Measurements from ENCODE around the gene CCDC141.

CCDC141 gene

GRCh38 chr2:178863856-178864620, 185.9 kb downstream of the CCDC141 start:
- no peak for DNase-seq

DNA sequence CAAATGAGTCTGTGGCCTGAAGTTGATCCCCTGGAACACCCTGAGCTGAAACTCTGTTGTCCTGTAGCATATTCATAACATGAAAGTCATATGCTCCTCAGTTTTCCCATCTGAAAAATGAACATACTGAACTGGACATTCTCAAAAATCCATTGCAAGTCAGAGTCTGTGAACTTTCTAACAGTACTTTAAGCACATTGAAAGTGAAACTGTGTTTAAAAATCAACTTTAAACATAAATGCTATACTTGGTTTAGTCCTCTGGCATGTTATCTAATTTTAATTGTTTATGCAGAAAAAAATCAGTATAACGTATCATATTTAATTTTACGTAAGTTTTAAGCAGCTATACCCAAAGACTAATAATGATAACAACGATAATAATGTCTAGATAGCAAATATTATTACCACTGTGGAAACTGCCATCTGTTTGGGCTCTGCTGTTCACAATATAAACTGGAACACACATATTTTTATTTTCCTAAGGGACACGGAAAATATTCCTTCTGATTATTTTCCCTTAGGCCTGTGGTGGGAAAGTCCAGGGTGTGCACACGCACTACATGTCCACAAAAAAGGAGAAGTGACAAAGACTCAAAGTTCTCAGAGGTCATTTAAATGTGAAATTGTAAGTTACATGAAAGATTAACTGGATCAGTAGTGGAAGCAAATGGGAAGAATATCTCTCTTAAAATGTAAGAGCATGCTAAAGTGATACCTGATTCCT, 186.6 kb downstream of the CCDC141 start:
- DNase-seq = no peak

- no peak for DNase-seq
These were observed 189.4 kb downstream of the CCDC141 start for GRCh38 chr2:178860551-178860950.

- no peak for DNase-seq
These were observed 190.2 kb downstream of the CCDC141 start for GRCh38 chr2:178859730-178860129.

DNA sequence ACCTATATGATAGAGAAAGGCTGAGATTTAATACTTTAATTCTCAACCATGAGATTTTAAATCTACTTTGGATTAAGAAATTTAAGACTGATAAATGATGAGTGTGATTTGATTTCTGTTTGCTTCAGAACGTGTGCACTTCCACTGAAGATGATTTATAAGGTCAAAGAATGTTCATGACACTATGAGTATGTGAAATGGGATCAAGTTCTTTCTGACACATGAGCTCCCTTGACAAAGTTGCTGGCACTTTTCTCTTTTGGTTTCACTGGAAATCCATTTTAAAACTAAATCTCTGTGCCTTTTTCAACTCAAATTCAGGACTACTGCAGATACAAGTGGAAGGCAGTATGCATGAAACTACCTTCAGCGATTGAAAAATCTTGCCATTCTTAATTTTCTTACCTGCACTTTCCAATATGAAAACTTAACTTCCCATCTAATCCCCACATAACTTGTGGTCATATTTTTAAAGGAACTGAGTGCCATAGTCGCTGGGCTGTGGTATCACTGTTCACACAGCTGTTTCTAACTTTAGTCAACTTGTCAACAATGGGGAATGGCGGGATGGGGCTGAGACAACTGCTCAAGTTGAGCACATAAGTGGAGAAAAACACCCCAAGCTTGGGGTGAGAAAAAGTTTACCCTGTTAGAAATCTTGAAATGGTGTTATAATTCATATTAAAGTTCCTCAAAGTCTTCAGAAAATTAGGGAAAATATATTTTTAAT, 190.9 kb downstream of the CCDC141 start:
- no peak for DNase-seq

DNA sequence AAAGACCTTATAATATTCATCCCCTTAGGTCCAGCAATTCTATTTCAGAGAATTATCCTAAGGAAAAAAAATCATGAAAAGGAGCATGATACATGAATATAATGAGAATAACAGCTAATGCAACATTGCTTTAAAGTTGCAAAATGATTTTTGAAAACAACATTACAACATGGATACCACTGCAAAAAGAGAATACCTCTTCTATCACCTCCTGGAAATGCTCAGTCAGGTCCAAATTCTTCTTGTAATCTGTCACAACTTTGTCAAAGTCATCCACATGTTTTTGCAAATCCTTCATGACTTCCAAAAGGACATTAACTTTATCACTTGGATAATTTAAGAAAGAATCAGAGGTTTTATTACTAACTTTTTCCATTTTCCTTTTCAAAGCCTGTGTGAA, 194.8 kb downstream of the CCDC141 start:
- no peak for DNase-seq

DNA sequence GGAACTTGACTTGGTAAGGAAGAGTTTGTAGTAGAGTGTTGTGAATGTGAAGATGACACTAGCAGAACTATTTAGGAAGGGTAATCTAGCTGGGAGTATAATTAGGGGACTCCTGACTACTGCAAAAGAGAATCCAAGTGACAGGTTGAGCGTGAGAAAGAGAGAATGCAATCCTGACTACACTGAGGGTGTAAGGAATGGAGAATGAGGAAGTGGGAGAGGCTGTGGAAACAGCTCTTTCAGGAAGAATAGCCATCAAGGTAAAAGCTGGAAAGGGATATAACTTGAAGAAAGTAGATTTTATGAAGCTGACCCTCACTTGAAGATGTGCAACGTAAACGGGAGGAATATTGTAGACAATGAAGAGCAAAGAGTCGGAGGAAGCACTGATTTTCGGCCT, 201.6 kb downstream of the CCDC141 start:
- no peak for DNase-seq

GRCh38 chr2:178846458-178846802, 203.5 kb downstream of the CCDC141 start:
- DNase-seq = no peak

GRCh38 chr2:178845566-178846457, 204.1 kb downstream of the CCDC141 start:
- DNase-seq = no peak

DNA sequence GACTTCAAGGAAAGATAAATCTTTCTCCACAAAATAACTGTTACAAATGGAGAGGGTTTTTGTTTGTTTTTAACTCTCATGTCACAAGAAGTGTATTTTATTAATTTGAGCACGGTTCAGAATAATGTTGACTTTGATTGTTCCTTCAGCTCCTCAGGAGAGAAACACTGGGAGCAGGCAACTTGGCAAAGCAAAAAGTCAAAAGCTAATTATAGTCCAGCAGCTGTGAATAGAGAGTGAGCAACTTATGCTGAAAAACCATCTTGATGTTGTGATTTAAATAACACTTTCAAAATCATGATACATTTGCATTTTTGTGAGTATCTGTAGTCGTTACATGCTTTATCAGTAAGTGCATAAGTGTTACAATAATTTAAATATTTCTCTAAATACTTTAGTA, 205.2 kb downstream of the CCDC141 start:
- no peak for DNase-seq

- no peak for DNase-seq
These were observed 205.7 kb downstream of the CCDC141 start for GRCh38 chr2:178844269-178844668.

GRCh38 chr2:178843697-178844096, 206.2 kb downstream of the CCDC141 start:
- DNase-seq = no peak

- no peak for DNase-seq
These were observed 213.1 kb downstream of the CCDC141 start for GRCh38 chr2:178836807-178837206.

- no peak for DNase-seq
These were observed 215.9 kb downstream of the CCDC141 start for GRCh38 chr2:178834086-178834485.

DNA sequence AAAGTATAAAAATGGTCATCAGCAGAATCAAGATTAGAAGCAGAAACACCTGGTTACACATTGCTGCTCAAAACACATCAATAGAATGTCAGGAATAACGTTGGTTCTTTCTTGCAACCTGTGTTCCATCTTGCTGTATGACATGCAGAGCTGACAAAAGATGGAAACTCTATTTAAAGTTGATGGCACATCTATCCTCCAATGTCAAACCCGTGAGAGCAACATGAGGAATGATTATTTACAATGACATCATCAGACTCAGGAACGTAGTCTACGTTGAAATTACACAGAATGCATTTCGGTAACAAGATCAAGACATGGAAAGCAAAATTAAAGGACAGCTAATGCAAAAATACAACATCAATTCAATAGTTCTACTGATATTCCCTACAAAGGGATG, 216.6 kb downstream of the CCDC141 start:
- DNase-seq = no peak

GRCh38 chr2:178830451-178830850, 219.5 kb downstream of the CCDC141 start:
- DNase-seq = no peak

DNA sequence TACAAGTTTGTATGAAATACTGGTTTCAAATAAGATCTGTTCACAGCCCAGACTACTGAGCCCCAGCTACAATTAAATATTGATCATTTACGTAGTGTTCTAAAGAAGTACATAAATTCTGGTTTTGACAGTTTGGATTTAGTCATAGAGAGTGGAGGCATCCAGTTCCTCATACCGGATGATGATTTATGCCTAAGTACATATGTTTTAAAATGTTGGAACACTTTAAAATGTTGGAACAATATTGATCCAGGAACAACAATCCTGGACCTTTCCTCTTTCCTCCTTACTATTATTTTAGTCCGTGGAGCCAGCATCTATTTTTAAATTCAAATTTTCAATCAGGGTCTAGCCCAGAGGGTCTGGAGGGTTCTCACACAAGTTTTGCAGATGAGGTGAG, 220.0 kb downstream of the CCDC141 start:
- DNase-seq = no peak

GRCh38 chr2:178829299-178829960, 220.5 kb downstream of the CCDC141 start:
- DNase-seq = no peak

GRCh38 chr2:178828486-178828881, 221.5 kb downstream of the CCDC141 start:
- DNase-seq = no peak

- no peak for DNase-seq
These were observed 222.0 kb downstream of the CCDC141 start for GRCh38 chr2:178827739-178828485.

GRCh38 chr2:178827111-178827510, 222.8 kb downstream of the CCDC141 start:
- no peak for DNase-seq

GRCh38 chr2:178825183-178825582, 224.8 kb downstream of the CCDC141 start:
- no peak for DNase-seq
